OCI-LY7 (cell line): ENCODE measurements around the gene WWOX. TPM values are rescaled to one million over a fixed set of nuclear protein-coding genes. Genes with fewer than 3 reads are reported as not detected.

ENCODE experiments used
- BruUV-seq: library from RNA; stranded (reverse); fragments of 400-500 nt; replicated peaks from 2 replicates; lab custom pipeline; 2021; lab: Mats Ljungman, UMichigan
- CTCF ChIA-PET: fragments of 300-600 bp; sonication (Branson Sonifier 250); formaldehyde crosslinking; loops from one replicate; lab custom pipeline; 2022; ENCODE audit warnings: antibody characterized with exemption; ENCODE audit not compliant: unreplicated experiment; lab: Charles Lee
- POLR2A ChIA-PET: fragments of 300-600 bp; sonication (Branson Sonifier 250); formaldehyde crosslinking; loops from one replicate; lab custom pipeline; 2022; ENCODE audit warnings: antibody characterized with exemption; lab: Charles Lee
- DNase-seq: peaks from one replicate; pipeline ENCODE4 v3.0.0-alpha.2; 2015; ENCODE audit warnings: low spot score
- H2AFZ ChIP-seq: fragments of 200-600 bp; sonication (generic), shearing (Covaris generic); 2 replicates; pipeline ENCODE4 v1.6.1; 2014; ENCODE audit warnings: mild to moderate bottlenecking, antibody characterized with exemption, low read length, moderate library complexity
- H3K27ac ChIP-seq: fragments of 200-600 bp; sonication (generic); 2 replicates; pipeline ENCODE4 v1.5.1; 2014; ENCODE audit warnings: mixed run types, low read depth, mild to moderate bottlenecking, moderate library complexity, low read length, inconsistent platforms; ENCODE audit not compliant: poor library complexity, severe bottlenecking
- H3K36me3 ChIP-seq: fragments of 200-600 bp; sonication (generic); 2 replicates; pipeline ENCODE4 v1.6.1; 2014; ENCODE audit warnings: mild to moderate bottlenecking, antibody characterized with exemption, low read length, moderate library complexity, mixed read lengths; ENCODE audit not compliant: insufficient read depth
- H3K4me1 ChIP-seq: fragments of 200-600 bp; sonication (generic); 2 replicates; pipeline ENCODE4 v1.5.1; 2014; ENCODE audit warnings: mild to moderate bottlenecking, low read length; ENCODE audit not compliant: insufficient read depth, poor library complexity, severe bottlenecking
- H3K4me2 ChIP-seq: fragments of 200-600 bp; sonication (generic); 2 replicates; pipeline ENCODE4 v1.6.1; 2014; ENCODE audit warnings: mild to moderate bottlenecking, low read length
- H3K4me3 ChIP-seq: fragments of 200-600 bp; sonication (generic); 2 replicates; pipeline ENCODE4 v1.5.1; 2014; ENCODE audit warnings: mild to moderate bottlenecking, low read depth, low read length; ENCODE audit not compliant: poor library complexity, severe bottlenecking
- H3K79me2 ChIP-seq: fragments of 200-600 bp; sonication (generic); 2 replicates; pipeline ENCODE4 v1.6.1; 2016; ENCODE audit warnings: low read depth, mild to moderate bottlenecking, low read length, moderate library complexity, mixed read lengths; ENCODE audit not compliant: insufficient read depth
- H3K9me2 ChIP-seq: fragments of 200-600 bp; sonication (generic); 2 replicates; pipeline ENCODE4 v1.6.1; 2016; ENCODE audit warnings: mild to moderate bottlenecking, low read length, mixed read lengths; ENCODE audit not compliant: insufficient read depth
- H3K9me3 ChIP-seq: fragments of 200-600 bp; sonication (generic); 2 replicates; pipeline ENCODE4 v1.6.1; 2014; ENCODE audit warnings: mild to moderate bottlenecking, mixed run types, low read length, mixed read lengths
- H4K20me1 ChIP-seq: fragments of 200-600 bp; sonication (generic); 2 replicates; pipeline ENCODE4 v1.6.1; 2014; ENCODE audit warnings: mild to moderate bottlenecking, antibody characterized with exemption, low read length, moderate library complexity, mixed read lengths; ENCODE audit not compliant: insufficient read depth
- EZH2phosphoT487 ChIP-seq: fragments of 200-600 bp; sonication (generic); IDR thresholded peaks from 2 replicates; pipeline ENCODE4 v1.6.1; 2018; ENCODE audit warnings: low read depth, borderline replicate concordance, mild to moderate bottlenecking, mixed run types, antibody characterized with exemption, low read length, moderate library complexity, mixed read lengths
- intact Hi-C: fragments of 100-400 bp; cut with micrococcal nuclease; formaldehyde crosslinking; loops from one replicate; pipeline ENCODE4 v1.10.0; 2022; ENCODE audit not compliant: unreplicated experiment
- total RNA-seq, 2 experiments: library from RNA; depleted of rRNA in 1 of 2; stranded (reverse); fragments of >200 nt in 1 of 2; shearing (Covaris generic) in 1 of 2; gene quantifications; 2 replicates each; pipeline ENCODE4 v1.2.3, GENCODE V29; 2014 to 2022
- TF ChIP-seq, protein P1 (sequence below): fragments of 200-600 bp; sonication (generic); conservative IDR thresholded peaks from 2 replicates; pipeline ENCODE4 v1.5.1; 2014; ENCODE audit warnings: mild to moderate bottlenecking, antibody characterized with exemption, low read length, moderate library complexity, mixed read lengths

WWOX gene
- total RNA-seq, 2 experiments from 2014 or later: 40.2 to 47.6 TPM

DNA sequence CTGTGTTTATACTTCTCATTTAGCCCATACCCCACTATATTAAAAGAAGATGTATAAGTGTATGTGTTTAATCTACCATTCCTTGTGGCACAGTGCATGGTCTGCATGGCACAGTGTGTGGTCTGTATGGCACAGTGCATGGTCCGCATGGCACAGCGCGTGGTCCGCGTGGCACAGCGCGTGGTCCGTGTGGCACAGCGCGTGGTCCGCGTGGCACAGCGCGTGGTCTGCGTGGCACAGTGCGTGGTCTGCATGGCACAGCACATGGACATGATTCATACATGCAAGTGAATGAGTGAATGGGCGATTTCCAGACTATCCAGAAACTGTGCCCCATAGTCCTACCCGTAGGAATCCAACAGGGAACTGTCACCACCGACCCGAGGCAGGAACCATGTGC, 868.5 kb downstream of the WWOX start:
- Histone ChIP-seq H3K9me3 (no peaks in the 10 kb centered on the region), H3K36me3 (no peaks in the 10 kb centered on the region), H3K4me1 (peaks cover 13% of the 10 kb centered on the region), H2AFZ (no peak overlapping the region), H4K20me1 (no peaks in the 10 kb centered on the region), H3K4me2 (no peak overlapping the region), H3K4me3 (no peak overlapping the region), H3K79me2 (no peaks in the 10 kb centered on the region), H3K27ac (no peak overlapping the region), H3K9me2 (no peaks in the 10 kb centered on the region)
- CTCF ChIA-PET: no interaction called here
- POLR2A ChIA-PET: no interaction called here
- intact Hi-C loops: no loop called here
- no TSS peak for BruUV-seq
- TF ChIP-seq, protein P1, sequence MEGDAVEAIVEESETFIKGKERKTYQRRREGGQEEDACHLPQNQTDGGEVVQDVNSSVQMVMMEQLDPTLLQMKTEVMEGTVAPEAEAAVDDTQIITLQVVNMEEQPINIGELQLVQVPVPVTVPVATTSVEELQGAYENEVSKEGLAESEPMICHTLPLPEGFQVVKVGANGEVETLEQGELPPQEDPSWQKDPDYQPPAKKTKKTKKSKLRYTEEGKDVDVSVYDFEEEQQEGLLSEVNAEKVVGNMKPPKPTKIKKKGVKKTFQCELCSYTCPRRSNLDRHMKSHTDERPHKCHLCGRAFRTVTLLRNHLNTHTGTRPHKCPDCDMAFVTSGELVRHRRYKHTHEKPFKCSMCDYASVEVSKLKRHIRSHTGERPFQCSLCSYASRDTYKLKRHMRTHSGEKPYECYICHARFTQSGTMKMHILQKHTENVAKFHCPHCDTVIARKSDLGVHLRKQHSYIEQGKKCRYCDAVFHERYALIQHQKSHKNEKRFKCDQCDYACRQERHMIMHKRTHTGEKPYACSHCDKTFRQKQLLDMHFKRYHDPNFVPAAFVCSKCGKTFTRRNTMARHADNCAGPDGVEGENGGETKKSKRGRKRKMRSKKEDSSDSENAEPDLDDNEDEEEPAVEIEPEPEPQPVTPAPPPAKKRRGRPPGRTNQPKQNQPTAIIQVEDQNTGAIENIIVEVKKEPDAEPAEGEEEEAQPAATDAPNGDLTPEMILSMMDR: no peak
- TF ChIP-seq EZH2phosphoT487: no peak
- DNase-seq: no peak

- ChIA-PET POLR2A (no interaction called here), CTCF (no interaction called here)
- H3K36me3 ChIP-seq: no peaks in the 10 kb centered on the region
- no peak overlapping the region for H3K4me3 ChIP-seq
- no TSS peak for BruUV-seq
- DNase-seq: no peak
- no peaks in the 10 kb centered on the region for H4K20me1 ChIP-seq
- no peaks in the 10 kb centered on the region for H3K9me2 ChIP-seq
- no peaks in the 10 kb centered on the region for H3K79me2 ChIP-seq
- no peak overlapping the region for H3K27ac ChIP-seq
- no peak overlapping the region for H2AFZ ChIP-seq
- no peak for TF ChIP-seq EZH2phosphoT487
- TF ChIP-seq, protein P1: no peak
- peaks cover 8% of the 10 kb centered on the region for H3K4me1 ChIP-seq
- H3K4me2 ChIP-seq: no peak overlapping the region
- intact Hi-C loops: no loop called here
- no peaks in the 10 kb centered on the region for H3K9me3 ChIP-seq
Measured at GRCh38 chr16:78969721-78970120, 870.3 kb downstream of the WWOX start.

- BruUV-seq: no TSS peak
- Histone ChIP-seq H3K4me2 (no peak overlapping the region), H4K20me1 (no peaks in the 10 kb centered on the region), H3K9me3 (no peaks in the 10 kb centered on the region), H3K9me2 (no peaks in the 10 kb centered on the region), H2AFZ (no peak overlapping the region), H3K4me1 (peaks cover 8% of the 10 kb centered on the region), H3K36me3 (no peaks in the 10 kb centered on the region), H3K4me3 (no peak overlapping the region), H3K27ac (no peak overlapping the region), H3K79me2 (no peaks in the 10 kb centered on the region)
- DNase-seq: no peak
- CTCF ChIA-PET: no interaction called here
- TF ChIP-seq, protein P1: no peak
- TF ChIP-seq EZH2phosphoT487: no peak
- intact Hi-C loops: no loop called here
- POLR2A ChIA-PET: no interaction called here
Measured at GRCh38 chr16:78970650-78971049, 871.2 kb downstream of the WWOX start.
